ENCODE data around the gene PHF19. TPM values are rescaled to one million over a fixed set of nuclear protein-coding genes. Genes with fewer than 3 reads are reported as not detected.

Gene PHF19
- polyA plus RNA-seq, 1 donor (not counting 4 experiments of a cell fraction or from before 2014, with no cell fraction given), result 11.7 TPM

DNA sequence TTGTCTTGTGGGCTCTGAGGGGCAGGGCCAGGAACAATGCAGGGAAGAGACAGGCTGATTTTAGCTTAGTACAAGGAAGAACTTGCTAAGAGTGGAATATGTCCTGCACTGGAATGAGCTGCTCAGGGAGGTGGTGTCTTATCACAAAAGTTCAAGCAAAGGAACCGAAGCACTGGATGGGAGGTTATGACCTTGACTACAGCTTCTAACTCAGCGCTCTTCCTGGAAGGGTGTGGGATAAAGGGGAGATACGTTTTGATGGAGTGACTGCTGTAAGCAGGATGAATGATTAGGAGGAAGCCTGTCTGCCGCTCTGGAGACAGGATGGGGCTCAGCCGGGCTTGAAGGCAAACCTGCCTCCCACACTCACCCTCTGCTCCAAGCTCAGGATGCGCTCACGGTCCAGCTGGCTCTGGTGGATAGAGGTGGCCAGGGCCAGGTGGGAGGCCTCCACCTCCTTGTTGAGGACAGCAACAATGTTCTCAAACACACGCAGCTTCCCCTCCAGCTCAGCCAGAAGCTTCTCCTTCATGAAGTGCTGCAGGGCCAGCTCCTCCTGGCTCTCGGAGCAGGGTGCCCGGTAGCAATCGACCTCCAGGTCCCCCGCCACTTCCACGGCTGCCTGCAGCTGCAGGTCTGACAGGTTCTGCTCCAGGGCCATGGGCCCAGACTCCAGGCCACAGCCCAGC is 36.1 kb upstream of the PHF19 start:
- DNase-seq (ENCODE audit: low read depth, low spot score), result no peak
- TF ChIP-seq, protein P1, sequence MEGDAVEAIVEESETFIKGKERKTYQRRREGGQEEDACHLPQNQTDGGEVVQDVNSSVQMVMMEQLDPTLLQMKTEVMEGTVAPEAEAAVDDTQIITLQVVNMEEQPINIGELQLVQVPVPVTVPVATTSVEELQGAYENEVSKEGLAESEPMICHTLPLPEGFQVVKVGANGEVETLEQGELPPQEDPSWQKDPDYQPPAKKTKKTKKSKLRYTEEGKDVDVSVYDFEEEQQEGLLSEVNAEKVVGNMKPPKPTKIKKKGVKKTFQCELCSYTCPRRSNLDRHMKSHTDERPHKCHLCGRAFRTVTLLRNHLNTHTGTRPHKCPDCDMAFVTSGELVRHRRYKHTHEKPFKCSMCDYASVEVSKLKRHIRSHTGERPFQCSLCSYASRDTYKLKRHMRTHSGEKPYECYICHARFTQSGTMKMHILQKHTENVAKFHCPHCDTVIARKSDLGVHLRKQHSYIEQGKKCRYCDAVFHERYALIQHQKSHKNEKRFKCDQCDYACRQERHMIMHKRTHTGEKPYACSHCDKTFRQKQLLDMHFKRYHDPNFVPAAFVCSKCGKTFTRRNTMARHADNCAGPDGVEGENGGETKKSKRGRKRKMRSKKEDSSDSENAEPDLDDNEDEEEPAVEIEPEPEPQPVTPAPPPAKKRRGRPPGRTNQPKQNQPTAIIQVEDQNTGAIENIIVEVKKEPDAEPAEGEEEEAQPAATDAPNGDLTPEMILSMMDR (optimal IDR thresholded peaks at IDR 0.05 in 1 of 3, IDR thresholded peaks at IDR 0.05 in 1 of 3, conservative IDR thresholded peaks at IDR 0.05 in 1 of 3; ENCODE audit: extremely low read depth in 1 of 3, insufficient read depth in 2 of 3, low read length in 3 of 3), result no peak
- no peak for TF ChIP-seq EZH2 (IDR thresholded peaks at IDR 0.05; ENCODE audit: low read length)
- no peaks in the 10 kb centered on the region for H3K9me1 ChIP-seq (ENCODE audit: control insufficient read depth, extremely low read depth, insufficient read depth, low read length)
- dilution Hi-C loops (cut with MboI; ENCODE audit: extremely low pct_ligation_motif_present, low sequenced_read_pairs), result no loop called here
- H2AFZ ChIP-seq (ENCODE audit: control insufficient read depth, low read length), result no peak overlapping the region
- peaks cover 14% of the 10 kb centered on the region for H3K4me1 ChIP-seq (ENCODE audit: control insufficient read depth, extremely low read depth, insufficient read depth, low read length)
- no peak overlapping the region for H3K9ac ChIP-seq (ENCODE audit: control insufficient read depth, extremely low read depth, insufficient read depth, low read length)
- FAIRE-seq, result no peak
- H3K27me3 ChIP-seq (ENCODE audit: control insufficient read depth, extremely low read depth, insufficient read depth, low read length), result no peaks in the 10 kb centered on the region
- H3K36me3 ChIP-seq (ENCODE audit: control insufficient read depth in 2 of 2, extremely low read depth in 1 of 2, insufficient read depth in 2 of 2, low read length in 2 of 2), result no peaks in the 10 kb centered on the region
- H3K4me3 ChIP-seq (ENCODE audit: control insufficient read depth in 2 of 3, extremely low read depth in 1 of 3, insufficient read depth in 2 of 3, low read depth in 1 of 3, low read length in 3 of 3), result no peak overlapping the region
- H4K20me1 ChIP-seq (ENCODE audit: control insufficient read depth, extremely low read depth, insufficient read depth, low read length), result no peaks in the 10 kb centered on the region
- H3K4me2 ChIP-seq (ENCODE audit: control insufficient read depth, extremely low read depth, insufficient read depth, low read depth, low read length), result no peak overlapping the region
- no peaks in the 10 kb centered on the region for H3K9me3 ChIP-seq (ENCODE audit: control insufficient read depth, low read depth, low read length)
- no peak overlapping the region for H3K27ac ChIP-seq (ENCODE audit: control insufficient read depth, insufficient read depth, low read length)
- no peaks in the 10 kb centered on the region for H3K79me2 ChIP-seq (ENCODE audit: control insufficient read depth, insufficient read depth, low read length)

DNA sequence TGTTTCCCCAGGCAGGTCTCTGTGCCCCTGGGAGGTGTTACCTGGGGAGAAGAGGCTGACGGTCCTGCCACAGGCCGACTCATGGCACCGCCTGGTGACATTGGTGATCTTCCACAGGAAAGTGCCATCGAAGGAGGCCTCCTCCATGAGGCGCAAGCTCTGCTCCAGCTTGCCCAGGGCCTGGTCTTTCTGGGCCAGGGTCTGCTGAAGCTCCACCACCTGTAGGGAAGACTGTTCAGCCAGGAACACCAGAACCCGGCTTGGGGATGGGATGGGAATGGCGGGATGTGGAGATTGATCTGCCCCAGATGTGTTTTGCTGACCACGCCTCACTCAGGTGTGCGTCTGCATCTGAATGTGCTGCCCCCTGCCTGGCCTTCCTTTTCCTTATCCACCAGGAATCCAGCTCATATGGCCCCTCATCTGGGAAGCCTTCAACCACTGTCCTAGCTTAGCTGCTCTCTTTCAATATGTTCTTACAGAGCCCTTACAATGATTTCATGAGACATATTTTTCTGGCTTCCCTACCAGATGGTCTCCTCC is 34.4 kb upstream of the PHF19 start:
- Histone ChIP-seq H3K27ac (ENCODE audit: control insufficient read depth, insufficient read depth, low read length) (no peak overlapping the region), H3K4me3 (ENCODE audit: control insufficient read depth in 2 of 3, extremely low read depth in 1 of 3, insufficient read depth in 2 of 3, low read depth in 1 of 3, low read length in 3 of 3) (no peak overlapping the region), H3K4me2 (ENCODE audit: control insufficient read depth, extremely low read depth, insufficient read depth, low read depth, low read length) (no peak overlapping the region), H2AFZ (ENCODE audit: control insufficient read depth, low read length) (no peak overlapping the region), H3K9ac (ENCODE audit: control insufficient read depth, extremely low read depth, insufficient read depth, low read length) (no peak overlapping the region), H3K9me1 (ENCODE audit: control insufficient read depth, extremely low read depth, insufficient read depth, low read length) (no peaks in the 10 kb centered on the region), H3K9me3 (ENCODE audit: control insufficient read depth, low read depth, low read length) (no peaks in the 10 kb centered on the region), H3K27me3 (ENCODE audit: control insufficient read depth, extremely low read depth, insufficient read depth, low read length) (no peaks in the 10 kb centered on the region), H3K79me2 (ENCODE audit: control insufficient read depth, insufficient read depth, low read length) (no peaks in the 10 kb centered on the region), H3K4me1 (ENCODE audit: control insufficient read depth, extremely low read depth, insufficient read depth, low read length) (peaks cover 14% of the 10 kb centered on the region), H3K36me3 (ENCODE audit: control insufficient read depth in 2 of 2, extremely low read depth in 1 of 2, insufficient read depth in 2 of 2, low read length in 2 of 2) (no peaks in the 10 kb centered on the region), H4K20me1 (ENCODE audit: control insufficient read depth, extremely low read depth, insufficient read depth, low read length) (no peaks in the 10 kb centered on the region)
- TF ChIP-seq, protein P1 (optimal IDR thresholded peaks at IDR 0.05 in 1 of 3, IDR thresholded peaks at IDR 0.05 in 1 of 3, conservative IDR thresholded peaks at IDR 0.05 in 1 of 3; ENCODE audit: extremely low read depth in 1 of 3, insufficient read depth in 2 of 3, low read length in 3 of 3), result no peak
- no peak for TF ChIP-seq EZH2 (IDR thresholded peaks at IDR 0.05; ENCODE audit: low read length)
- FAIRE-seq, result no peak
- dilution Hi-C loops (cut with MboI; ENCODE audit: extremely low pct_ligation_motif_present, low sequenced_read_pairs), result no loop called here
- no peak for DNase-seq (ENCODE audit: low read depth, low spot score)
